ENCODE data around the gene TNRC6C. TPM values are rescaled to one million over a fixed set of nuclear protein-coding genes. Genes with fewer than 3 reads are reported as not detected.
"Not testable (repeated sequence)": the region's sequence is repeated elsewhere in the genome, so short reads cannot be mapped to it uniquely, and the experiment has no call there.

TNRC6C gene
- polyA plus RNA-seq, 1 donor (not counting 4 experiments of a cell fraction or from before 2014, with no cell fraction given), result 0.34 TPM

DNA sequence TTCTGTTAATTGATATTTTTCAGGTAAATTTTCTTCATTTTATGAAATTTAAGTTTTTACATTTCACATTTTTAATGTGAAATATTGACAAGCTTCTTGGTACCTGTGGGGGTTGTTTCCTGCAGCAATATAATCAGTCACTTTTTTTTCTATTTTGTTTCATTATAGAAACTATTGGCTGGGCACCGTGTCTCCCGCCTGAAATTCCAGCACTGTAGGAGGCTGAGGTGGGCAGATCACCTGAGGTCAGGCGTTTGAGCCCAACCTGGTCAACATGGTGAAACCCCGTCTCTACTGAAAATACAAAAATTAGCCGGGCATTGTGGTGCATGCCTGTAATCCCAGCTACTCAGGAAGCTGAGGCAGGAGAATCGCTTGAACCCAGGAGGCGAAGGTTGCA is 35.2 kb downstream of the TNRC6C start:
- H3K4me2 ChIP-seq (ENCODE audit: control insufficient read depth, extremely low read depth, insufficient read depth, low read depth, low read length); H3K9ac ChIP-seq (ENCODE audit: control insufficient read depth, extremely low read depth, insufficient read depth, low read length); H3K36me3 ChIP-seq (ENCODE audit: control insufficient read depth in 2 of 2, extremely low read depth in 1 of 2, insufficient read depth in 2 of 2, low read length in 2 of 2); DNase-seq (ENCODE audit: low read depth, low spot score); H3K79me2 ChIP-seq (ENCODE audit: control insufficient read depth, insufficient read depth, low read length); H3K9me1 ChIP-seq (ENCODE audit: control insufficient read depth, extremely low read depth, insufficient read depth, low read length); H3K27me3 ChIP-seq (ENCODE audit: control insufficient read depth, extremely low read depth, insufficient read depth, low read length); H3K27ac ChIP-seq (ENCODE audit: control insufficient read depth, insufficient read depth, low read length); H4K20me1 ChIP-seq (ENCODE audit: control insufficient read depth, extremely low read depth, insufficient read depth, low read length); H3K4me1 ChIP-seq (ENCODE audit: control insufficient read depth, extremely low read depth, insufficient read depth, low read length); H3K4me3 ChIP-seq (ENCODE audit: control insufficient read depth in 2 of 3, extremely low read depth in 1 of 3, insufficient read depth in 2 of 3, low read depth in 1 of 3, low read length in 3 of 3); H2AFZ ChIP-seq (ENCODE audit: control insufficient read depth, low read length); FAIRE-seq; H3K9me3 ChIP-seq (ENCODE audit: control insufficient read depth, low read depth, low read length); dilution Hi-C loops (cut with MboI; ENCODE audit: extremely low pct_ligation_motif_present, low sequenced_read_pairs): not testable (repeated sequence)

DNA sequence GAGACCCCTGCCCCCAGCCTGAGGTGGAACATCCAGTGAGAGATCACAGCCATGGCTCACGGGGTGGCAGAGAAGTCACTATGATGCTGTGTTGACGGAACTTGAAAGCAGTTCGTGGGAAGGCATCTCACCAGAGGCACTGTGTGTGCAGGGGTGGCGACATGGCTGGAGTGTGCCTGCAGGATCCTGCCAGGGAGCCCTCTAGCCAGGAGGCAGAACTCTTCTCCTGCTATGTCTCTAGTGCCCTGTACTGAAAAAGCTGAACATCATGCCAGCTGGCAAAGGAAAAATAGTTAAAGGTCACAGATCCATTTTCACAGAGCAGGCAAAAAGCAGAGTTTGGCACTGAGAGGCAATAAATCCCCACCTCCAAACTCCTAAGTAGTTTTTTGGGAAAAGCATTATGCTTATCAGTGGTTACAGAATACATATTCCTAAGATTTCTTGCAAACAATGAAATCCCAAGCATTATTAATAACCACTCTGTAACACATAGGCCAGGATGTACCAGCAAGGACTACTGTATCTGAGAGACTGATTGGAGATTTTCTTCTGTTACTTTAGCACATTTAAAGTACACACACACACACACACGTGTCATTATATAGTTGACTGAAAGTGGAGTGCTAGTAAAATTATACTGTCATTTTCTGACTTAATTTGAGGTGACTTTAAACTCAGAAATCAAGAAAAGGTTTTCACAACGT is 36.8 kb downstream of the TNRC6C start:
- no peak for TF ChIP-seq EZH2 (IDR thresholded peaks at IDR 0.05; ENCODE audit: low read length)
- TF ChIP-seq, protein P1, sequence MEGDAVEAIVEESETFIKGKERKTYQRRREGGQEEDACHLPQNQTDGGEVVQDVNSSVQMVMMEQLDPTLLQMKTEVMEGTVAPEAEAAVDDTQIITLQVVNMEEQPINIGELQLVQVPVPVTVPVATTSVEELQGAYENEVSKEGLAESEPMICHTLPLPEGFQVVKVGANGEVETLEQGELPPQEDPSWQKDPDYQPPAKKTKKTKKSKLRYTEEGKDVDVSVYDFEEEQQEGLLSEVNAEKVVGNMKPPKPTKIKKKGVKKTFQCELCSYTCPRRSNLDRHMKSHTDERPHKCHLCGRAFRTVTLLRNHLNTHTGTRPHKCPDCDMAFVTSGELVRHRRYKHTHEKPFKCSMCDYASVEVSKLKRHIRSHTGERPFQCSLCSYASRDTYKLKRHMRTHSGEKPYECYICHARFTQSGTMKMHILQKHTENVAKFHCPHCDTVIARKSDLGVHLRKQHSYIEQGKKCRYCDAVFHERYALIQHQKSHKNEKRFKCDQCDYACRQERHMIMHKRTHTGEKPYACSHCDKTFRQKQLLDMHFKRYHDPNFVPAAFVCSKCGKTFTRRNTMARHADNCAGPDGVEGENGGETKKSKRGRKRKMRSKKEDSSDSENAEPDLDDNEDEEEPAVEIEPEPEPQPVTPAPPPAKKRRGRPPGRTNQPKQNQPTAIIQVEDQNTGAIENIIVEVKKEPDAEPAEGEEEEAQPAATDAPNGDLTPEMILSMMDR (optimal IDR thresholded peaks at IDR 0.05 in 1 of 3, IDR thresholded peaks at IDR 0.05 in 1 of 3, conservative IDR thresholded peaks at IDR 0.05 in 1 of 3; ENCODE audit: extremely low read depth in 1 of 3, insufficient read depth in 2 of 3, low read length in 3 of 3), result no peak
- no peak overlapping the region for H2AFZ ChIP-seq (ENCODE audit: control insufficient read depth, low read length)
- no peaks in the 10 kb centered on the region for H3K79me2 ChIP-seq (ENCODE audit: control insufficient read depth, insufficient read depth, low read length)
- dilution Hi-C loops (cut with MboI; ENCODE audit: extremely low pct_ligation_motif_present, low sequenced_read_pairs), result no loop called here
- FAIRE-seq, result no peak
- no peak overlapping the region for H3K9ac ChIP-seq (ENCODE audit: control insufficient read depth, extremely low read depth, insufficient read depth, low read length)
- no peak overlapping the region for H3K4me2 ChIP-seq (ENCODE audit: control insufficient read depth, extremely low read depth, insufficient read depth, low read depth, low read length)
- H3K9me3 ChIP-seq (ENCODE audit: control insufficient read depth, low read depth, low read length), result no peaks in the 10 kb centered on the region
- H3K27ac ChIP-seq (ENCODE audit: control insufficient read depth, insufficient read depth, low read length), result no peak overlapping the region
- DNase-seq (ENCODE audit: low read depth, low spot score), result no peak
- no peaks in the 10 kb centered on the region for H3K9me1 ChIP-seq (ENCODE audit: control insufficient read depth, extremely low read depth, insufficient read depth, low read length)
- no peaks in the 10 kb centered on the region for H4K20me1 ChIP-seq (ENCODE audit: control insufficient read depth, extremely low read depth, insufficient read depth, low read length)
- no peak overlapping the region for H3K4me3 ChIP-seq (ENCODE audit: control insufficient read depth in 2 of 3, extremely low read depth in 1 of 3, insufficient read depth in 2 of 3, low read depth in 1 of 3, low read length in 3 of 3)
- H3K36me3 ChIP-seq (ENCODE audit: control insufficient read depth in 2 of 2, extremely low read depth in 1 of 2, insufficient read depth in 2 of 2, low read length in 2 of 2), result no peaks in the 10 kb centered on the region
- H3K4me1 ChIP-seq (ENCODE audit: control insufficient read depth, extremely low read depth, insufficient read depth, low read length), result no peaks in the 10 kb centered on the region
- no peaks in the 10 kb centered on the region for H3K27me3 ChIP-seq (ENCODE audit: control insufficient read depth, extremely low read depth, insufficient read depth, low read length)

DNA sequence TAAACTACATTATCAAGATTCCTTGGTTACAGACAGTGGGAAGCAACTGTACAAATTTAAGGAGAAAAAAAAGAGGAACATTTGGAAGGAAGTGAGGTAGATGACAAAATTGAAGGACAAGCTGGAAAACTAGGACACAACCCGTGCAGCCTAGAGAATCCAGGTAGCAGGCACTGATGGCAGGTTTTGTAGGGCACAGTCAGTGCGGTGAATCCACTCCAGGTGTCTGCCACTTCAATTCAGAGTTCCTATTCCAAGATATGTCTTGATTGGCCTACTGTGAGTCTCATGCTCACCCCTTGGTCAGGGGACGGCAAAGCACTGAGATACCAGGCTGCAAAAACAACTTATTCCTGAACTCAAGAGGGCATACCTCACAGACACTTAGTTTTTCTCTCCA is 37.8 kb downstream of the TNRC6C start:
- H4K20me1 ChIP-seq (ENCODE audit: control insufficient read depth, extremely low read depth, insufficient read depth, low read length), result no peaks in the 10 kb centered on the region
- DNase-seq (ENCODE audit: low read depth, low spot score) (no peak), FAIRE-seq (no peak)
- TF ChIP-seq, protein P1 (optimal IDR thresholded peaks at IDR 0.05 in 1 of 3, IDR thresholded peaks at IDR 0.05 in 1 of 3, conservative IDR thresholded peaks at IDR 0.05 in 1 of 3; ENCODE audit: extremely low read depth in 1 of 3, insufficient read depth in 2 of 3, low read length in 3 of 3), result no peak
- no peak for TF ChIP-seq EZH2 (IDR thresholded peaks at IDR 0.05; ENCODE audit: low read length)
- H3K36me3 ChIP-seq (ENCODE audit: control insufficient read depth in 2 of 2, extremely low read depth in 1 of 2, insufficient read depth in 2 of 2, low read length in 2 of 2), result no peaks in the 10 kb centered on the region
- H3K9ac ChIP-seq (ENCODE audit: control insufficient read depth, extremely low read depth, insufficient read depth, low read length), result no peak overlapping the region
- no peak overlapping the region for H3K4me2 ChIP-seq (ENCODE audit: control insufficient read depth, extremely low read depth, insufficient read depth, low read depth, low read length)
- no peak overlapping the region for H3K27ac ChIP-seq (ENCODE audit: control insufficient read depth, insufficient read depth, low read length)
- no peaks in the 10 kb centered on the region for H3K79me2 ChIP-seq (ENCODE audit: control insufficient read depth, insufficient read depth, low read length)
- H3K9me3 ChIP-seq (ENCODE audit: control insufficient read depth, low read depth, low read length), result no peaks in the 10 kb centered on the region
- no peaks in the 10 kb centered on the region for H3K9me1 ChIP-seq (ENCODE audit: control insufficient read depth, extremely low read depth, insufficient read depth, low read length)
- no peak overlapping the region for H2AFZ ChIP-seq (ENCODE audit: control insufficient read depth, low read length)
- no peaks in the 10 kb centered on the region for H3K27me3 ChIP-seq (ENCODE audit: control insufficient read depth, extremely low read depth, insufficient read depth, low read length)
- dilution Hi-C loops (cut with MboI; ENCODE audit: extremely low pct_ligation_motif_present, low sequenced_read_pairs), result no loop called here
- no peak overlapping the region for H3K4me3 ChIP-seq (ENCODE audit: control insufficient read depth in 2 of 3, extremely low read depth in 1 of 3, insufficient read depth in 2 of 3, low read depth in 1 of 3, low read length in 3 of 3)
- no peaks in the 10 kb centered on the region for H3K4me1 ChIP-seq (ENCODE audit: control insufficient read depth, extremely low read depth, insufficient read depth, low read length)

Measured in keratinocyte (primary cell).